Common myeloid progenitor, CD34-positive (primary cell): Measurements from ENCODE around the gene PSMF1.

ENCODE experiments used
- CTCF ChIA-PET: fragments of 350-600 bp; sonication (Branson Sonifier 250); formaldehyde crosslinking; loops from one replicate; lab custom pipeline; 2021; ENCODE audit warnings: antibody characterized with exemption; lab: Charles Lee
- POLR2A ChIA-PET: fragments of 350-600 bp; sonication (Branson Sonifier 250); formaldehyde crosslinking; loops from one replicate; lab custom pipeline; 2021; ENCODE audit warnings: antibody characterized with exemption; lab: Charles Lee
- DNase-seq, 3 donors: peaks; one replicate each; pipeline versions ENCODE4 v3.0.0 to v3.0.0-alpha.2; 2013
- H3K27ac ChIP-seq, 2 experiments: 1 replicate in 1 of 2; 2 replicates in 1 of 2; pipeline ENCODE4 v1.7.0; 2013; ENCODE audit warnings: inconsistent platforms in 2 of 2, low read length in 2 of 2, mild to moderate bottlenecking in 2 of 2, low read depth in 1 of 2, moderate library complexity in 1 of 2; ENCODE audit not compliant: severe bottlenecking in 2 of 2, insufficient read depth in 1 of 2, poor library complexity in 1 of 2
- H3K27me3 ChIP-seq, 5 experiments: replicated peaks in 2 of 5; 1 replicate in 3 of 5; 2 replicates in 2 of 5; pipeline versions ENCODE4 v1.6.1 to v1.7.0; 2013; ENCODE audit warnings: low read length in 4 of 5, mild to moderate bottlenecking in 2 of 5, moderate library complexity in 2 of 5, inconsistent platforms in 1 of 5; ENCODE audit not compliant: insufficient read depth in 5 of 5, control insufficient read depth in 4 of 5
- H3K36me3 ChIP-seq, 4 experiments: 1 replicate in 2 of 4; 2 replicates in 2 of 4; pipeline versions ENCODE4 v1.6.1 to v1.7.0; 2013; ENCODE audit warnings: low read length in 3 of 4, control low read depth in 1 of 4, mild to moderate bottlenecking in 1 of 4; ENCODE audit not compliant: control insufficient read depth in 4 of 4, insufficient read depth in 4 of 4
- H3K4me1 ChIP-seq, 4 experiments: 1 replicate in 3 of 4; 2 replicates in 1 of 4; pipeline versions ENCODE4 v1.6.1 to v1.7.1; 2013; ENCODE audit warnings: low read length in 3 of 4, mild to moderate bottlenecking in 3 of 4, control low read depth in 1 of 4, inconsistent platforms in 1 of 4, moderate library complexity in 1 of 4; ENCODE audit not compliant: control insufficient read depth in 4 of 4, insufficient read depth in 4 of 4; ENCODE audit errors: control extremely low read depth in 1 of 4
- H3K4me3 ChIP-seq, 7 experiments: 1 replicate in 4 of 7; 2 replicates in 3 of 7; pipeline versions ENCODE4 v1.5.1 to v1.7.0; 2013; ENCODE audit warnings: mild to moderate bottlenecking in 7 of 7, low read length in 6 of 7, moderate library complexity in 6 of 7, inconsistent platforms in 2 of 7, low read depth in 2 of 7, control low read depth in 1 of 7; ENCODE audit not compliant: insufficient read depth in 4 of 7, control insufficient read depth in 1 of 7; ENCODE audit errors: extremely low read depth in 1 of 7
- H3K9me3 ChIP-seq, 5 experiments: 1 replicate in 4 of 5; 2 replicates in 1 of 5; pipeline versions ENCODE4 v1.6.1 to v1.7.1; 2013; ENCODE audit warnings: low read length in 4 of 5, mild to moderate bottlenecking in 2 of 5, inconsistent platforms in 1 of 5, low read depth in 1 of 5, moderate library complexity in 1 of 5; ENCODE audit not compliant: control insufficient read depth in 4 of 5, insufficient read depth in 2 of 5; ENCODE audit errors: control extremely low read depth in 1 of 5
- WGBS: methylation state at CpG from one replicate; pipeline ENCODE4 v1.1.5; 2013; ENCODE audit not compliant: insufficient coverage; 5-methylcytosine and 5-hydroxymethylcytosine counted together

PSMF1 gene

DNA sequence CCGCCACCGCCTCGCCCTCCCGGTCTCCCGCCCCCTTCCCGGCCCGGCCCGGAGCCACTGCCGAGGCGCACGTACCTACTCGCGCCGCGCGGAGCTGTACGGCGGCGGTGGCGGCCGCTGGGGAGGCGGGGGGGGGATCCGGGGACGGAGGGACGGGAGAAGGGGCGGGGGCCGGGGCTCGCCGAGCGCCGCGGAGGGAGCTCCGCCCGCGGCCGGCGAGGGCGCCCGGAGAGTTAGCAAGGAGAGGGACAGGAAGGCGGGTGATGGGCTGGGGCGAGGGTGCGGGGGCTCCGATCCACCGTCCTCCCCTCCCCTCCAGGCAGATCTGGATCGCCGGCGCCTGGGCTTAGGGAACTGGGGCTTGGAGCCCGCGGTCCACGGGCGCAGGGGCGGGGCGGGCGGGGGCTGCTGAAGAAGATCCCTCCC, 66.9 kb downstream of the PSMF1 start:
- CTCF ChIA-PET, result interaction anchor here (0.9 to 1.6 kb wide), 3 partner anchors 74 to 78 kb away, joined by 3 read pairs; no protein-coding TSS in a partner anchor
- DNase-seq, result peak in 1 of 3 donors; percentile 16
- Histone ChIP-seq H3K4me1 (peaks cover 2 to 10% (median 6%) of the 10 kb centered on the region in 4 experiments), H3K27me3 (peaks cover 0 to 53% (median 19%) of the 10 kb centered on the region in 5 experiments), H3K4me3 (peak overlapping the region in 5 of 7 experiments; percentile 25 to 63 (median 39)), H3K27ac (no peak overlapping the region), H3K36me3 (no peaks in the 10 kb centered on the region), H3K9me3 (no peaks in the 10 kb centered on the region)
- 0% methylated on average over 6 of the region's 54 CpGs for WGBS
- POLR2A ChIA-PET, result no interaction called here

DNA sequence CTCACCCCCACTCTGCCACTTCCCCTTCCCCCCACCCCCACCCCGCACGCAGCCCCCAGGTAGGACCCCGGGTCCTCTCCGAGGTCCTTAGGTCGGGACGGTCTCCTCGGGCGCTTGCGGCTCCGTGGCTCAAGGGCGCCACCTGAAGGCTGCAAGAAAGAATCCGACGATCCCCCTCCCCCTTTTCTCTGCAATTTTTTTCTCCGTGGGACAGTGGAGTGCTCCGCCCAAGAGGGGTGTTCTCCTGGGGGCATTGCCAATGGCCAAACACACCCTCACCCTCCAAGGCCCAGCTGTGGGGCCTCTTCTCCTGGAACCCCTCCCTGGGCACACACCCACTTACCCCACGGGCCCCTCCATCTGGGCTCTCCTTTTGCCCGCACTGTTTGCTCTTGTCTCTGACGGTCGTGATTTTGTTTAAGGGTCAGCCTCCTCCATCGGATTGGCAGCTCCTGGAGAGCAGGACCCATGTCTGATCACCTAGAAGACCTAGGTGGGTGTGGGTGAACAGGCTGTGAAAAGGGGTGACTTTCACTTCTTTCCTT, 67.5 kb downstream of the PSMF1 start:
- DNase-seq, result peak; percentile 64 to 82 (median 81)
- peaks cover 0 to 57% (median 23%) of the 10 kb centered on the region in 5 experiments for H3K27me3 ChIP-seq
- H3K9me3 ChIP-seq, result no peaks in the 10 kb centered on the region
- ChIA-PET CTCF (interaction anchor here (0.9 to 1.6 kb wide), 5 partner anchors 10 to 228 kb away, joined by 3 to 5 read pairs (median 3); no protein-coding TSS in a partner anchor), POLR2A (no interaction called here)
- WGBS, result 13% methylated on average over 15 of the region's 20 CpGs
- H3K4me3 ChIP-seq, result peak overlapping the region in 1 of 7 experiments; percentile 63
- H3K27ac ChIP-seq, result no peak overlapping the region
- H3K4me1 ChIP-seq, result peaks cover 2 to 10% (median 6%) of the 10 kb centered on the region in 4 experiments
- H3K36me3 ChIP-seq, result no peaks in the 10 kb centered on the region

DNA sequence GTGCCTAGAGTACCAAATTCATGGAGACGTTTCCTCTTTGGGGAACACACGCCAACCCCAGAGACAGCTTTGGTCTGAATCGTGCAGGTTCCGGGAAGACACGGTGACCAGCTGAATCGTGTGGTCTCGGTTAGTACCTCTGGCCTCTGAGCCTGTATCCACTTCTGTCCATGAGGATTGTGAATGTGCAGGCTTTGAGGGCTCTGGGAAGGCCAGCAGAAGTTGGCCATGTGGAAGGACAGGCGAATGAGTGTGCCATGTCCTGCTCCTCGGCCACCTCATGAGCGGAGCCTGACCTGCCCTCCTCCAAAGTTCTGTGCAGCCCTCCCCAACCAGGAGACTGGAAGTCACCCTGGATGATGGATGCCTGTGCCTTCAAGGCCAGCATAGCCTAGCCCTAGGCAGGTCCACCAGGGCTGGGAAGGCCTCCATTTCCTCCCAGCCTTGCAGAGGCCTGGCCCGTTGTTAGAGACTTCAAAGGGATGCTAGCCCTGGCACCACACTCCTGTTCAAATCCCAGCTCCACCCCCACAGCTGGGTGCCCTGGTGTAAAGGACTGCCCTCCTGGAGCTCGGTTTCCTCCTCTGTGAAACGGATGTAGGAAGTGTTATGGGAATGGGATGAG, 68.1 kb downstream of the PSMF1 start:
- peaks cover 2 to 10% (median 6%) of the 10 kb centered on the region in 4 experiments for H3K4me1 ChIP-seq
- DNase-seq, result no peak
- CTCF ChIA-PET, result interaction anchor here (0.7 to 1.6 kb wide), 8 partner anchors 11 to 314 kb away, joined by 3 to 5 read pairs (median 3); no protein-coding TSS in a partner anchor
- H3K4me3 ChIP-seq, result no peak overlapping the region
- H3K27me3 ChIP-seq, result peaks cover 0 to 59% (median 23%) of the 10 kb centered on the region in 5 experiments
- 92% methylated on average over 12 of the region's 13 CpGs for WGBS
- POLR2A ChIA-PET, result no interaction called here
- no peak overlapping the region for H3K27ac ChIP-seq
- H3K9me3 ChIP-seq, result no peaks in the 10 kb centered on the region
- H3K36me3 ChIP-seq, result no peaks in the 10 kb centered on the region

DNA sequence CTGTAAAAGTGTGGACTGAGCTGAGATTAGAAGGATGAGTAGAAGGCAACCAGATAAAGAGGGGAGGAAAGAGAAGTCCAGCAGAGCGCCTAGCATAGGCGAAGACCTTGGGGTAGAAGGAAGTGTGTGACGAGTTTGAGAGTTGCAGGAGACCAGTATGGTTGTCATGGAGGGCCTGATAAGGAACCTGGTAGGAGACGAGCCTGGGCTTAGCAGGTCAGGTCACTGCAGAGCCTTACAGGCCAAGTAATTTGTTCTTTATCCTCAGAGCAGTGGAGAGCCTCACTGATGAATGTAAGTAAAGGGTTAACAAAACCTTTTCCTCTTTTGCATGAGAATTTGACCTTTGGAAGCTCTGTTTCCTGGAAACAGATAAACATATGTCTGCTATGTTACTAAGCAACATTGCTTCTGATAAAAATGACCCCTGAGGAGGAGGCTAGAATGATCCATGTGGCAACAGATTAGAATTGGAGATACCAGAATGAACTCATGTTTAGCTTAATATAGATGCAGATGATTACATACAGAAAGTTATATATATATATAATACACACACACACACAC, 69.3 kb downstream of the PSMF1 start:
- no peaks in the 10 kb centered on the region for H3K36me3 ChIP-seq
- no peak overlapping the region for H3K4me3 ChIP-seq
- no peak overlapping the region for H3K27ac ChIP-seq
- ChIA-PET POLR2A (no interaction called here), CTCF (interaction anchor here (0.6 to 1.2 kb wide), 4 partner anchors 26 to 84 kb away, joined by 3 read pairs; no protein-coding TSS in a partner anchor)
- peak in 2 of 3 donors; percentile 18 to 23 for DNase-seq
- peaks cover 2 to 10% (median 4%) of the 10 kb centered on the region in 4 experiments for H3K4me1 ChIP-seq
- 63% methylated on average over 4 of the region's 4 CpGs for WGBS
- peaks cover 0 to 56% (median 23%) of the 10 kb centered on the region in 5 experiments for H3K27me3 ChIP-seq
- H3K9me3 ChIP-seq, result no peaks in the 10 kb centered on the region

DNA sequence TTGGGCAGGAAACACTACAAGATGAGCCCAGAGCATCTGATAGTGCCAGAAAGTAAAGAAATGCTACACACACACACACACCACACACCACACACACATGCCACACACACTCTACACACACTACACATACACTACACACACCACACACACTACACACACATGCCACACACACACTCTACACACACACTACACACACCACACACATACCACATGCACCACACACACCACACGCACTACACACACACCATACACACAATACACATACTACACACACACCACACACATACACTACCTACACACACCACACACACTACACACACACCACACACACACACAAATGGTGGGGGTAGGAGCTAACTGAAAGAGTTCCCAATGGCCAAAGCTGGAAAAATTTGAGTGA, 69.9 kb downstream of the PSMF1 start:
- Histone ChIP-seq H3K27ac (no peak overlapping the region), H3K4me3 (no peak overlapping the region), H3K27me3 (peaks cover 0 to 49% (median 23%) of the 10 kb centered on the region in 5 experiments), H3K36me3 (no peaks in the 10 kb centered on the region), H3K9me3 (no peaks in the 10 kb centered on the region), H3K4me1 (peaks cover 2 to 10% (median 4%) of the 10 kb centered on the region in 4 experiments)
- no CpG with 5 or more reads among the region's 1 CpG for WGBS
- ChIA-PET CTCF (no interaction called here), POLR2A (no interaction called here)
- DNase-seq, result no peak

DNA sequence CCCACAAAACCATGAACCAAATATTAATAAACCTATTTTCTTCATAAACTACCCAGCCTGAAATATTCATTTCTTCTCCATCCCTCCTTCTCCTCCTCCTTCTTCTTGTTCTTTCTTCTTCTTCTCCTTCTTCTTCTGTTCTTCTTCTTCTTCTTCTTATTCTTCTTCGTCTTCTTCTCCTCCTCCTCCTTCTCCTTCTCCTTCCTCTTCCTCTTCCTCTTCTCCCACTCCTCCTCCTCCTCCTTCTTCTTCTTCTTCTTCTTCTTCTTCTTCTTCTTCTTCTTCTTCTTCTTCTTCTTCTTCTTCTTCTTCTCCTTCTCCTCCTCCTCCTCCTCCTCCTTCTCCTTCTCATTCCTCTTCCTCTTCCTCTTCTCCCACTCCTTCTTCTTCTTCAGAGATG, 71.4 kb downstream of the PSMF1 start:
- POLR2A ChIA-PET, result no interaction called here
- Histone ChIP-seq H3K27me3 (peaks cover 0 to 34% (median 12%) of the 10 kb centered on the region in 5 experiments), H3K4me1 (peaks cover 2 to 5% (median 3%) of the 10 kb centered on the region in 4 experiments), H3K9me3 (no peaks in the 10 kb centered on the region), H3K36me3 (no peaks in the 10 kb centered on the region), H3K27ac (no peak overlapping the region), H3K4me3 (no peak overlapping the region)
- 11% methylated on average over 1 of the region's 1 CpG for WGBS
- DNase-seq, result no peak
- CTCF ChIA-PET, result interaction anchor here (1.4 kb wide), 1 partner anchor 15 kb away, joined by 4 read pairs; no protein-coding TSS in a partner anchor
